DOHH2 (cell line): Measurements from ENCODE around the gene STAT1.

Experiments
- CTCF ChIP-seq: fragments of 200-600 bp; sonication (generic); IDR thresholded peaks from one replicate; pipeline ENCODE4 v1.5.1; 2014; ENCODE audit warnings: antibody characterized with exemption, mild to moderate bottlenecking, low read depth, low read length; ENCODE audit not compliant: poor library complexity, severe bottlenecking
- EZH2phosphoT487 ChIP-seq: fragments of 200-600 bp; sonication (generic); IDR thresholded peaks from 2 replicates; pipeline ENCODE4 v1.6.1; 2017; ENCODE audit warnings: borderline replicate concordance, mild to moderate bottlenecking, antibody characterized with exemption, low read length, moderate library complexity, mixed read lengths

DNA sequence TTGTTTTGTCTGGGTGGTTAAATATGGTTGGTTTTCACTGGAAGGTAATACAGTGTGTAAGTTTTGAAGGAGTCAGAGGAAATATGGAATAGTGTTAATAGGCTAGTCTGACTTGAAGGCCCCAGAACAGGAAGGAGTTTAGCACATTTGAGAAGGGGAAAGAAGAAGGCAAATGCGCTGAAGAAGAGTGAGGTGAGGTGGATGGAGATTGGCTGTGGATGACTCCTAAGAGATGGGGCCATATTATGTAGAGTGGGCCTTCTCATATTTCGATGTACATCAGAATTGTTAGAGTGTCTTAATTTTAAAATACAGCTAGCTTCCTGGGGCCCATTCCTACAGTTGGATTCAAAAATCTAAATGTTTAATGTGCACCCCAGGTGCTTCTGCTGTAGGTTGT is 72.4 kb downstream of the STAT1 start:
- TF ChIP-seq CTCF (no peak), EZH2phosphoT487 (no peak)
